K562 (cell line): Measurements from ENCODE around the gene COL4A1. TPM values are rescaled to one million over a fixed set of nuclear protein-coding genes. Genes with fewer than 3 reads are reported as not detected.

Experiments
- CTCFL ChIP-seq: IDR thresholded peaks from 2 replicates; pipeline ENCODE4 v1.6.1; 2011; ENCODE audit warnings: borderline replicate concordance, low read depth, mild to moderate bottlenecking, moderate library complexity, low read length; ENCODE audit not compliant: insufficient read depth, poor library complexity, severe bottlenecking
- MAX ChIP-seq: sonication (generic); formaldehyde crosslinking; IDR thresholded peaks from 2 replicates; pipeline ENCODE4 v1.9.0; 2022; ENCODE audit warnings: mild to moderate bottlenecking, missing genetic modification reagents
- ZBTB7A ChIP-seq: IDR thresholded peaks from 2 replicates; pipeline ENCODE4 v1.6.1; 2011; ENCODE audit warnings: low read depth, mild to moderate bottlenecking, low read length, moderate library complexity, borderline replicate concordance; ENCODE audit not compliant: control insufficient read depth
- ZFP1 ChIP-seq: fragments of 450-650 bp; formaldehyde crosslinking; IDR thresholded peaks from 2 replicates; pipeline ENCODE4 v1.4.0; 2020; ENCODE audit warnings: mild to moderate bottlenecking, mixed read lengths
- ZNF318 ChIP-seq, 2 experiments: fragments of 450-650 bp; IDR thresholded peaks; 2 replicates each; pipeline ENCODE4 v1.6.1; 2016; ENCODE audit warnings: mild to moderate bottlenecking in 2 of 2, borderline replicate concordance in 1 of 2, low read depth in 1 of 2, moderate library complexity in 1 of 2
- ZNF407 ChIP-seq: fragments of 450-650 bp; IDR thresholded peaks from 2 replicates; pipeline ENCODE4 v1.6.1; 2016; ENCODE audit warnings: low read depth
- polyA plus RNA-seq, 8 experiments: library from polyadenylated mRNA; depleted of rRNA in 4 of 8; stranded (reverse) in 5 of 8; unstranded in 3 of 8; fragments of >200 nt; fragmentation: Nextera tagmentation in 2 of 8; fragmentation: Illumina TruSeq in 1 of 8; extraction: Ambion mirVana in 2 of 8; extraction: Trizol in 1 of 8; gene quantifications; 2 replicates each; pipeline versions ENCODE4 v1.2.1 to v1.2.3, GENCODE V29; 2011 to 2014; ENCODE audit warnings: inconsistent platforms in 1 of 8, missing spikeins in 1 of 8
- total RNA-seq, 7 experiments: library from RNA; depleted of rRNA in 6 of 7; stranded (reverse); fragments of >200 nt in 6 of 7; fragmentation: Illumina TruSeq in 2 of 7; extraction: Trizol in 2 of 7; gene quantifications; 2 replicates each; pipeline versions ENCODE4 v1.2.1 to v1.2.3, GENCODE V29; 2011 to 2021; ENCODE audit warnings: low replicate concordance in 1 of 7

The COL4A1 gene
- total and polyA plus RNA-seq, 9 of the 15 experiments (the other 6 are each of a cell fraction or from before 2014, with no cell fraction given): 0.35 TPM; not detected in 8

DNA sequence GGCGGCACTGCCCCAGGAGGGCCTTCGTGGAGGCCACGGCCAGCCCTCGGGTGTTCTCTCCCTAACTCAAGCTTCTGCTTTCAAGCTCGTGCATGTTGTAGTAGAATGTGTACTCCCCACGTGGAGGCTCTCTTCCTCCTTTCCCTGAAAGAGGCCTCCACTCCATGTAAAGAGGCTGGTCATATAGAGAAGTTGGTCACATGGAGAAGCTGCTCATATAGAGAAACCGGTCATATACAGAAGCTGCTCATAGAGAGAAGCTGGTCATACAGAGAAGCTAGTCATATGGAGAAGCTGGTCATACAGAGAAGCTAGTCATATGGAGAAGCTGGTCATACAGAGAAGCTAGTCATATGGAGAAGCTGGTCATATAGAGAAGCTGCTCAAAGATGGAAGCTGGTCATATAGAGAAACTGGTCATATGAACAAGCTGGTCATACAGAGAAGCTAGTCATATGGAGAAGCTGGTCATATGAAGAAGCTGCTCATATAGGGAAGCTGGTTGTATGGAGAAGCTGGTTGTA lies 152.5 kb downstream of the COL4A1 start (continued):
- no peak for TF ChIP-seq ZNF318 (IDR thresholded peaks at IDR 0.05; ENCODE audit: borderline replicate concordance in 1 of 2, low read depth in 1 of 2)
- no peak for TF ChIP-seq ZFP1 (CRISPR knock-in tag)
- no peak for TF ChIP-seq ZBTB7A
- no peak for TF ChIP-seq CTCFL
- no peak for TF ChIP-seq MAX (CRISPR knock-in tag)
- TF ChIP-seq ZNF407: no peak
